ENCODE results near the gene ARHGAP11B.
"Not testable (repeated sequence)": the region's sequence is repeated elsewhere in the genome, so short reads cannot be mapped to it uniquely, and the experiment has no call there.

ARHGAP11B gene

GRCh38 chr15:30625436-30626193, at the start of gene ARHGAP11B:
ARHGAP11B (plus strand) TSS chr15:30626128.
- not testable (repeated sequence) for H3K36me3 ChIP-seq (ENCODE audit: control insufficient read depth, low read depth, low read length); H3K4me1 ChIP-seq (ENCODE audit: control insufficient read depth, low read depth, low read length); H3K27me3 ChIP-seq (ENCODE audit: control insufficient read depth, insufficient read depth, low read length); H3K9me3 ChIP-seq (ENCODE audit: control insufficient read depth, low read depth, low read length)
- H3K4me3 ChIP-seq (ENCODE audit: low read length): peak within 1 kb of the TSS; percentile 90
- H3K9ac ChIP-seq (ENCODE audit: low read length): peak within 1 kb of the TSS; percentile 84
- H3K27ac ChIP-seq (ENCODE audit: low read length): peak within 1 kb of the TSS; percentile 75

GRCh38 chr15:30579394-30579970, 46.4 kb upstream of the ARHGAP11B start:
- H3K4me3 ChIP-seq (ENCODE audit: low read length); H3K27ac ChIP-seq (ENCODE audit: low read length); H3K9ac ChIP-seq (ENCODE audit: low read length); H3K27me3 ChIP-seq (ENCODE audit: control insufficient read depth, insufficient read depth, low read length); H3K4me1 ChIP-seq (ENCODE audit: control insufficient read depth, low read depth, low read length); H3K36me3 ChIP-seq (ENCODE audit: control insufficient read depth, low read depth, low read length); H3K9me3 ChIP-seq (ENCODE audit: control insufficient read depth, low read depth, low read length): not testable (repeated sequence)

- not testable (repeated sequence) for H3K9ac ChIP-seq (ENCODE audit: low read length); H3K4me1 ChIP-seq (ENCODE audit: control insufficient read depth, low read depth, low read length); H3K36me3 ChIP-seq (ENCODE audit: control insufficient read depth, low read depth, low read length); H3K4me3 ChIP-seq (ENCODE audit: low read length); H3K27me3 ChIP-seq (ENCODE audit: control insufficient read depth, insufficient read depth, low read length); H3K27ac ChIP-seq (ENCODE audit: low read length); H3K9me3 ChIP-seq (ENCODE audit: control insufficient read depth, low read depth, low read length)
Observed at GRCh38 chr15:30580716-30581115, 45.2 kb upstream of the ARHGAP11B start.

GRCh38 chr15:30598953-30599352, 27.0 kb upstream of the ARHGAP11B start:
- H3K9ac ChIP-seq (ENCODE audit: low read length); H3K4me3 ChIP-seq (ENCODE audit: low read length); H3K27ac ChIP-seq (ENCODE audit: low read length); H3K36me3 ChIP-seq (ENCODE audit: control insufficient read depth, low read depth, low read length); H3K27me3 ChIP-seq (ENCODE audit: control insufficient read depth, insufficient read depth, low read length); H3K4me1 ChIP-seq (ENCODE audit: control insufficient read depth, low read depth, low read length); H3K9me3 ChIP-seq (ENCODE audit: control insufficient read depth, low read depth, low read length): not testable (repeated sequence)

GRCh38 chr15:30603796-30604195, 22.1 kb upstream of the ARHGAP11B start, which contains the start of gene GOLGA8H:
GOLGA8H (plus strand) TSS chr15:30604028; CDS start chr15:30604126, 98 bp downstream.
- not testable (repeated sequence) for H3K36me3 ChIP-seq (ENCODE audit: control insufficient read depth, low read depth, low read length); H3K9ac ChIP-seq (ENCODE audit: low read length); H3K4me1 ChIP-seq (ENCODE audit: control insufficient read depth, low read depth, low read length); H3K4me3 ChIP-seq (ENCODE audit: low read length); H3K9me3 ChIP-seq (ENCODE audit: control insufficient read depth, low read depth, low read length); H3K27ac ChIP-seq (ENCODE audit: low read length); H3K27me3 ChIP-seq (ENCODE audit: control insufficient read depth, insufficient read depth, low read length)

GRCh38 chr15:30612271-30612670, 13.7 kb upstream of the ARHGAP11B start:
- H3K9me3 ChIP-seq (ENCODE audit: control insufficient read depth, low read depth, low read length); H3K9ac ChIP-seq (ENCODE audit: low read length); H3K27me3 ChIP-seq (ENCODE audit: control insufficient read depth, insufficient read depth, low read length); H3K36me3 ChIP-seq (ENCODE audit: control insufficient read depth, low read depth, low read length); H3K4me1 ChIP-seq (ENCODE audit: control insufficient read depth, low read depth, low read length); H3K4me3 ChIP-seq (ENCODE audit: low read length); H3K27ac ChIP-seq (ENCODE audit: low read length): not testable (repeated sequence)

- H3K9me3 ChIP-seq (ENCODE audit: control insufficient read depth, low read depth, low read length); H3K36me3 ChIP-seq (ENCODE audit: control insufficient read depth, low read depth, low read length); H3K4me1 ChIP-seq (ENCODE audit: control insufficient read depth, low read depth, low read length); H3K4me3 ChIP-seq (ENCODE audit: low read length); H3K27me3 ChIP-seq (ENCODE audit: control insufficient read depth, insufficient read depth, low read length); H3K27ac ChIP-seq (ENCODE audit: low read length); H3K9ac ChIP-seq (ENCODE audit: low read length): not testable (repeated sequence)
Observed at GRCh38 chr15:30621342-30621741, 4.6 kb upstream of the ARHGAP11B start.

GRCh38 chr15:30626194-30626565, 252 bp downstream of the ARHGAP11B start:
- not testable (repeated sequence) for H3K36me3 ChIP-seq (ENCODE audit: control insufficient read depth, low read depth, low read length)

GRCh38 chr15:30626632-30627031, 704 bp downstream of the ARHGAP11B start:
- not testable (repeated sequence) for H3K27ac ChIP-seq (ENCODE audit: low read length); H3K4me1 ChIP-seq (ENCODE audit: control insufficient read depth, low read depth, low read length); H3K27me3 ChIP-seq (ENCODE audit: control insufficient read depth, insufficient read depth, low read length); H3K9me3 ChIP-seq (ENCODE audit: control insufficient read depth, low read depth, low read length); H3K36me3 ChIP-seq (ENCODE audit: control insufficient read depth, low read depth, low read length)
- H3K4me3 ChIP-seq (ENCODE audit: low read length): peak overlapping the region; percentile 90
- H3K9ac ChIP-seq (ENCODE audit: low read length): peak overlapping the region; percentile 84

More at GRCh38 chr15:30626194-30626565, 252 bp downstream of the ARHGAP11B start:
- not testable (repeated sequence) for H3K4me1 ChIP-seq (ENCODE audit: control insufficient read depth, low read depth, low read length); H3K9me3 ChIP-seq (ENCODE audit: control insufficient read depth, low read depth, low read length); H3K27me3 ChIP-seq (ENCODE audit: control insufficient read depth, insufficient read depth, low read length); H3K27ac ChIP-seq (ENCODE audit: low read length)
- H3K4me3 ChIP-seq (ENCODE audit: low read length): peak overlapping the region; percentile 90
- H3K9ac ChIP-seq (ENCODE audit: low read length): peak overlapping the region; percentile 84

GRCh38 chr15:30650012-30650929, 24.3 kb downstream of the ARHGAP11B start:
- Histone ChIP-seq H3K36me3 (ENCODE audit: control insufficient read depth, low read depth, low read length) (peaks cover 37% of the 10 kb centered on the region), H3K4me1 (ENCODE audit: control insufficient read depth, low read depth, low read length) (no peaks in the 10 kb centered on the region), H3K9me3 (ENCODE audit: control insufficient read depth, low read depth, low read length) (no peaks in the 10 kb centered on the region), H3K9ac (ENCODE audit: low read length) (no peak overlapping the region), H3K4me3 (ENCODE audit: low read length) (no peak overlapping the region), H3K27me3 (ENCODE audit: control insufficient read depth, insufficient read depth, low read length) (no peaks in the 10 kb centered on the region), H3K27ac (ENCODE audit: low read length) (no peak overlapping the region)

- H3K9me3 ChIP-seq (ENCODE audit: control insufficient read depth, low read depth, low read length); H3K27ac ChIP-seq (ENCODE audit: low read length); H3K4me3 ChIP-seq (ENCODE audit: low read length); H3K36me3 ChIP-seq (ENCODE audit: control insufficient read depth, low read depth, low read length); H3K4me1 ChIP-seq (ENCODE audit: control insufficient read depth, low read depth, low read length); H3K9ac ChIP-seq (ENCODE audit: low read length); H3K27me3 ChIP-seq (ENCODE audit: control insufficient read depth, insufficient read depth, low read length): not testable (repeated sequence)
Observed at GRCh38 chr15:30661154-30661553, 35.2 kb downstream of the ARHGAP11B start.
